MM.1S (cell line): Measurements from ENCODE around the gene MGAT4D.

Experiments used
- DNase-seq: peaks from one replicate; pipeline ENCODE4 v3.0.0-alpha.2; 2015
- H2AFZ ChIP-seq: fragments of 300-600 bp; sonication (generic); 2 replicates; pipeline ENCODE4 v1.6.0; 2016; ENCODE audit warnings: antibody characterized with exemption, low read length
- H3F3A ChIP-seq: fragments of 300-600 bp; sonication (generic); 2 replicates; pipeline ENCODE4 v1.6.1; 2016; ENCODE audit warnings: mild to moderate bottlenecking, antibody characterized with exemption, low read length, moderate library complexity, mixed read lengths; ENCODE audit not compliant: insufficient read depth
- H3K27ac ChIP-seq: fragments of 300-600 bp; sonication (generic); 2 replicates; pipeline ENCODE4 v1.5.1; 2016; ENCODE audit warnings: mild to moderate bottlenecking, low read length
- H3K27me3 ChIP-seq: fragments of 300-600 bp; sonication (generic); replicated peaks from 2 replicates; pipeline ENCODE4 v1.6.0; 2016; ENCODE audit warnings: low read length; ENCODE audit not compliant: insufficient read depth
- H3K36me3 ChIP-seq: fragments of 300-600 bp; sonication (generic); replicated peaks from 2 replicates; pipeline ENCODE4 v1.6.1; 2016; ENCODE audit warnings: mild to moderate bottlenecking, low read length, mixed read lengths; ENCODE audit not compliant: insufficient read depth
- H3K4me1 ChIP-seq: fragments of 300-600 bp; sonication (generic); 2 replicates; pipeline ENCODE4 v1.6.1; 2016; ENCODE audit warnings: low read length, mixed read lengths
- H3K4me2 ChIP-seq: fragments of 300-600 bp; sonication (generic); 2 replicates; pipeline ENCODE4 v1.6.0; 2016; ENCODE audit warnings: low read depth, low read length
- H3K4me3 ChIP-seq: fragments of 300-600 bp; sonication (generic); 2 replicates; pipeline ENCODE4 v1.5.1; 2016; ENCODE audit warnings: low read length, mixed read lengths
- H3K79me2 ChIP-seq: fragments of 300-600 bp; sonication (generic); 2 replicates; pipeline ENCODE4 v1.6.1; 2016; ENCODE audit warnings: mixed run types, low read length, mixed read lengths
- H3K9ac ChIP-seq: fragments of 300-600 bp; sonication (generic); 2 replicates; pipeline ENCODE4 v1.6.1; 2016; ENCODE audit warnings: low read length, mixed read lengths
- H3K9me2 ChIP-seq: fragments of 300-600 bp; sonication (generic); replicated peaks from 2 replicates; pipeline ENCODE4 v1.6.1; 2016; ENCODE audit warnings: mild to moderate bottlenecking, low read length, mixed read lengths; ENCODE audit not compliant: insufficient read depth
- H3K9me3 ChIP-seq: fragments of 300-600 bp; sonication (generic); replicated peaks from 2 replicates; pipeline ENCODE4 v1.6.1; 2016; ENCODE audit warnings: mild to moderate bottlenecking, low read length, mixed read lengths; ENCODE audit not compliant: insufficient read depth
- H4K20me1 ChIP-seq: fragments of 300-600 bp; sonication (generic); 2 replicates; pipeline ENCODE4 v1.6.1; 2016; ENCODE audit warnings: mild to moderate bottlenecking, low read length, moderate library complexity, mixed read lengths; ENCODE audit not compliant: insufficient read depth
- CTCF ChIP-seq: fragments of 300-600 bp; sonication (generic); IDR thresholded peaks from 2 replicates; pipeline ENCODE4 v1.5.1; 2016; ENCODE audit warnings: antibody characterized with exemption, low read length, mixed read lengths
- EZH2 ChIP-seq: fragments of 300-600 bp; sonication (generic); optimal IDR thresholded peaks from 2 replicates; pipeline ENCODE3; 2017; ENCODE audit warnings: low read depth, mild to moderate bottlenecking, antibody characterized with exemption, low read length, mixed read lengths
- EZH2phosphoT487 ChIP-seq: fragments of 300-600 bp; sonication (generic); IDR thresholded peaks from 2 replicates; pipeline ENCODE4 v1.6.1; 2018; ENCODE audit warnings: antibody characterized with exemption, low read length

Gene MGAT4D

GRCh38 chr4:140466146-140466545 lies 31.9 kb downstream of the MGAT4D start:
- H3K9me2 ChIP-seq = no peaks in the 10 kb centered on the region
- H3K9ac ChIP-seq = no peak overlapping the region

GRCh38 chr4:140463614-140464013 lies 34.5 kb downstream of the MGAT4D start:
- Histone ChIP-seq H3K79me2 (no peaks in the 10 kb centered on the region), H3K9ac (no peak overlapping the region), H3K9me3 (no peaks in the 10 kb centered on the region), H3K9me2 (no peaks in the 10 kb centered on the region), H3K27ac (no peak overlapping the region), H3K4me2 (no peak overlapping the region), H4K20me1 (no peaks in the 10 kb centered on the region), H2AFZ (no peak overlapping the region), H3K4me3 (no peak overlapping the region), H3F3A (no peaks in the 10 kb centered on the region), H3K4me1 (no peaks in the 10 kb centered on the region), H3K27me3 (no peaks in the 10 kb centered on the region), H3K36me3 (no peaks in the 10 kb centered on the region)
- DNase-seq = no peak
- TF ChIP-seq EZH2phosphoT487 = no peak
- TF ChIP-seq EZH2 = no peak

More at GRCh38 chr4:140466146-140466545, 31.9 kb downstream of the MGAT4D start:
- H3K4me1 ChIP-seq = no peaks in the 10 kb centered on the region
- no peak overlapping the region for H3K4me2 ChIP-seq
- no peaks in the 10 kb centered on the region for H3K27me3 ChIP-seq
- H3F3A ChIP-seq = no peaks in the 10 kb centered on the region
- H2AFZ ChIP-seq = no peak overlapping the region
- H3K27ac ChIP-seq = no peak overlapping the region
- no peak for DNase-seq
- H3K4me3 ChIP-seq = no peak overlapping the region
- no peaks in the 10 kb centered on the region for H3K9me3 ChIP-seq
- TF ChIP-seq EZH2phosphoT487 (no peak), CTCF (no peak), EZH2 (no peak)
- no peaks in the 10 kb centered on the region for H3K36me3 ChIP-seq
- H4K20me1 ChIP-seq = no peaks in the 10 kb centered on the region
- no peaks in the 10 kb centered on the region for H3K79me2 ChIP-seq

DNA sequence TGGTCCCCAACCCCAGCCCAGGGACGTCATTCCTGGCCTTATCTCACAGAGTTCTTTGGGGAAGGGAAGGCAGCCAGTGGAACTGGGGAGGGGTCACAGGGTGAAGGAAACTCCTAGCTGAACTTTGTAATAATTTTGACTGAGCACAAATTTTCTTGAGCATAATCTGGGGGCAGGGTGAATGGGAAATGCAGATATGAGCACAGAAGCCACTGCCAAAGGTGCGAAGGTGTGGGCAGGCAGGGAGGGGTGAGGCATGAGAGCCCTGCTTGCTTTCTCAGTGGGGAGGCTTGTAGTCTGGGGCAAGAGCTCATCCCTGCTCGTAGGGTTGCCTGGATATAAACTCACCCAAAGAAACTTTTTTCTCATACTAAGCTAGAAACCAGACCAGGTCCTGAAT lies 34.9 kb downstream of the MGAT4D start:
- Histone ChIP-seq H3K4me1 (no peaks in the 10 kb centered on the region), H3K79me2 (no peaks in the 10 kb centered on the region), H3K9me3 (no peaks in the 10 kb centered on the region), H3K9me2 (no peaks in the 10 kb centered on the region), H3K4me3 (no peak overlapping the region), H3F3A (no peaks in the 10 kb centered on the region), H3K27me3 (no peaks in the 10 kb centered on the region), H2AFZ (no peak overlapping the region), H3K36me3 (no peaks in the 10 kb centered on the region), H3K9ac (no peak overlapping the region), H4K20me1 (no peaks in the 10 kb centered on the region), H3K4me2 (no peak overlapping the region), H3K27ac (no peak overlapping the region)
- no peak for TF ChIP-seq EZH2phosphoT487
- no peak for TF ChIP-seq CTCF
- no peak for TF ChIP-seq EZH2
- DNase-seq = no peak

DNA sequence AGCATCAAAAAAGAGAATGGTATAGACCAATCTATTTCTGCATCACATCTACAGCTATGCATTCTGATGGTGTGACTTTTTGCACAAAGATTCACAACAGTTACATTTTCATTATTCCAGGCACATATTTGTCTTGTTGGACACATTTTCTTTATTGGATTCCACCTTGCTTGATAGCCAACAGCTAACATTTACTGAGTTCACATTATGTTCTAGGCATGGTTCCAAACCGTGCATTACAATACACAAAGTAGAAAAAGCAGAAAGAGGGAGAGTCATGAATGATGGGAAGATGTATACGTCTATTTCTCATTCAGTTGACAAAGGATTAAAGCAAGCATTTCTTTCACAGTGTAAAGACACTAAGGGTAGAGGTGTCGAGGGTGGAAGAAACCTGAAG lies 47.7 kb downstream of the MGAT4D start:
- no peaks in the 10 kb centered on the region for H4K20me1 ChIP-seq
- TF ChIP-seq EZH2phosphoT487 (no peak), EZH2 (no peak), CTCF (no peak)
- no peaks in the 10 kb centered on the region for H3K27me3 ChIP-seq
- H3F3A ChIP-seq = no peaks in the 10 kb centered on the region
- no peak overlapping the region for H2AFZ ChIP-seq
- H3K27ac ChIP-seq = no peak overlapping the region
- no peak for DNase-seq
- no peaks in the 10 kb centered on the region for H3K9me2 ChIP-seq
- H3K9me3 ChIP-seq = no peaks in the 10 kb centered on the region
- no peak overlapping the region for H3K9ac ChIP-seq
- H3K79me2 ChIP-seq = no peaks in the 10 kb centered on the region
- H3K4me3 ChIP-seq = no peak overlapping the region
- H3K4me1 ChIP-seq = no peaks in the 10 kb centered on the region
- no peaks in the 10 kb centered on the region for H3K36me3 ChIP-seq
- no peak overlapping the region for H3K4me2 ChIP-seq
